ENCODE data around the gene HECW1. TPM values are rescaled to one million over a fixed set of nuclear protein-coding genes. Genes with fewer than 3 reads are reported as not detected.
"Not testable (repeated sequence)": the region's sequence is repeated elsewhere in the genome, so short reads cannot be mapped to it uniquely, and the experiment has no call there.

Gene HECW1
- total RNA-seq, 1 experiment from 2014 or later: 0.77 TPM

GRCh38 chr7:43594020-43594419 lies 481.6 kb downstream of the HECW1 start:
- intact Hi-C loops (cut with micrococcal nuclease; ENCODE audit: unreplicated experiment): no loop called here
- 0 out of 2 replicates have a peak, but pooled peaks have one; percentile 40 for ATAC-seq
- BruUV-seq (replicated peaks): no TSS peak
- DNase-seq (ENCODE audit: low read depth, low spot score): no peak
- Histone ChIP-seq H3K9me3 (ENCODE audit: control insufficient read depth, insufficient read depth, low read depth, low read length) (no peaks in the 10 kb centered on the region), H3K4me1 (ENCODE audit: control insufficient read depth, insufficient read depth, low read length) (peaks cover 13% of the 10 kb centered on the region), H3K36me3 (ENCODE audit: control insufficient read depth, insufficient read depth, low read length) (no peaks in the 10 kb centered on the region; the same call in 1 of the 2 replicates), H3K27ac (ENCODE audit: low read length) (no peak overlapping the region), H3K4me3 (ENCODE audit: low read depth in 2 of 2, low read length in 2 of 2) (no peak overlapping the region), H3K27me3 (ENCODE audit: control insufficient read depth, insufficient read depth, low read length) (no peaks in the 10 kb centered on the region)
- POLR2A ChIA-PET: interaction anchor here (0.5 kb wide), 1 partner anchor 27 kb away, joined by 3 read pairs; no protein-coding TSS in a partner anchor
- TF ChIP-seq POLR2AphosphoS5 (IDR thresholded peaks at IDR 0.05; ENCODE audit: low read depth, low read length): no peak
- TF ChIP-seq TCF7L2 (IDR thresholded peaks at IDR 0.05; ENCODE audit: low read depth, low read length): no peak
- TF ChIP-seq CTCF (IDR thresholded peaks at IDR 0.05): no peak
- no peak for TF ChIP-seq REST (IDR thresholded peaks at IDR 0.05; ENCODE audit: insufficient read depth in 1 of 2, low read depth in 2 of 2, low read length in 1 of 2)
- no peak for TF ChIP-seq SIN3A (IDR thresholded peaks at IDR 0.05; ENCODE audit: borderline replicate concordance, insufficient read depth, low read depth, low read length)
- CTCF ChIA-PET: interaction anchor here (1.5 kb wide), 1 partner anchor 11 kb away, joined by 4 read pairs; the partner anchor contains the start of gene STK17A
- in situ Hi-C loops (cut with HindIII; ENCODE audit: low pct_unique_long_range_greater_than_20kb, low sequenced_read_pairs): loop anchor here (25.0 kb wide), 1 partner anchor 118 kb away; no protein-coding TSS in a partner anchor

- POLR2A ChIA-PET: interaction anchor here (1.3 kb wide), 1 partner anchor 14 kb away, joined by 9 read pairs; the partner anchor contains the start of gene STK17A
- H3K4me3 ChIP-seq (ENCODE audit: low read depth in 2 of 2, low read length in 2 of 2); CTCF ChIA-PET; intact Hi-C loops (cut with micrococcal nuclease; ENCODE audit: unreplicated experiment); DNase-seq (ENCODE audit: low read depth, low spot score); H3K9me3 ChIP-seq (ENCODE audit: control insufficient read depth, insufficient read depth, low read depth, low read length); H3K4me1 ChIP-seq (ENCODE audit: control insufficient read depth, insufficient read depth, low read length); ATAC-seq; BruUV-seq (replicated peaks); H3K27me3 ChIP-seq (ENCODE audit: control insufficient read depth, insufficient read depth, low read length); H3K27ac ChIP-seq (ENCODE audit: low read length); H3K36me3 ChIP-seq (ENCODE audit: control insufficient read depth, insufficient read depth, low read length): not testable (repeated sequence)
- in situ Hi-C loops (cut with HindIII; ENCODE audit: low pct_unique_long_range_greater_than_20kb, low sequenced_read_pairs): loop anchor here (25.0 kb wide), 1 partner anchor 116 kb away; no protein-coding TSS in a partner anchor
These were observed 484.0 kb downstream of the HECW1 start for GRCh38 chr7:43596426-43596825.

- no peak overlapping the region for H3K27ac ChIP-seq (ENCODE audit: low read length)
- H3K36me3 ChIP-seq (ENCODE audit: control insufficient read depth, insufficient read depth, low read length): no peaks in the 10 kb centered on the region; the same call in 1 of the 2 replicates
- no TSS peak for BruUV-seq (replicated peaks)
- in situ Hi-C loops (cut with HindIII; ENCODE audit: low pct_unique_long_range_greater_than_20kb, low sequenced_read_pairs) (no loop called here), intact Hi-C loops (cut with micrococcal nuclease; ENCODE audit: unreplicated experiment) (no loop called here)
- no peak overlapping the region for H3K4me3 ChIP-seq (ENCODE audit: low read depth in 2 of 2, low read length in 2 of 2)
- no peaks in the 10 kb centered on the region for H3K27me3 ChIP-seq (ENCODE audit: control insufficient read depth, insufficient read depth, low read length)
- H3K9me3 ChIP-seq (ENCODE audit: control insufficient read depth, insufficient read depth, low read depth, low read length): no peaks in the 10 kb centered on the region; the same call in 1 of the 2 replicates
- H3K4me1 ChIP-seq (ENCODE audit: control insufficient read depth, insufficient read depth, low read length): no peaks in the 10 kb centered on the region
- CTCF ChIA-PET: no interaction called here
- TF ChIP-seq REST (IDR thresholded peaks at IDR 0.05; ENCODE audit: insufficient read depth in 1 of 2, low read depth in 2 of 2, low read length in 1 of 2) (no peak), POLR2AphosphoS5 (IDR thresholded peaks at IDR 0.05; ENCODE audit: low read depth, low read length) (no peak), SIN3A (IDR thresholded peaks at IDR 0.05; ENCODE audit: borderline replicate concordance, insufficient read depth, low read depth, low read length) (no peak), TCF7L2 (IDR thresholded peaks at IDR 0.05; ENCODE audit: low read depth, low read length) (no peak), CTCF (IDR thresholded peaks at IDR 0.05) (no peak)
- DNase-seq (ENCODE audit: low read depth, low spot score) (no peak), ATAC-seq (no peak)
- POLR2A ChIA-PET: no interaction called here
These were observed 487.6 kb downstream of the HECW1 start for GRCh38 chr7:43600056-43600455.
